Measurements from ENCODE around the gene SRC.
"Not testable (repeated sequence)": the region's sequence is repeated elsewhere in the genome, so short reads cannot be mapped to it uniquely, and the experiment has no call there.

Gene SRC

DNA sequence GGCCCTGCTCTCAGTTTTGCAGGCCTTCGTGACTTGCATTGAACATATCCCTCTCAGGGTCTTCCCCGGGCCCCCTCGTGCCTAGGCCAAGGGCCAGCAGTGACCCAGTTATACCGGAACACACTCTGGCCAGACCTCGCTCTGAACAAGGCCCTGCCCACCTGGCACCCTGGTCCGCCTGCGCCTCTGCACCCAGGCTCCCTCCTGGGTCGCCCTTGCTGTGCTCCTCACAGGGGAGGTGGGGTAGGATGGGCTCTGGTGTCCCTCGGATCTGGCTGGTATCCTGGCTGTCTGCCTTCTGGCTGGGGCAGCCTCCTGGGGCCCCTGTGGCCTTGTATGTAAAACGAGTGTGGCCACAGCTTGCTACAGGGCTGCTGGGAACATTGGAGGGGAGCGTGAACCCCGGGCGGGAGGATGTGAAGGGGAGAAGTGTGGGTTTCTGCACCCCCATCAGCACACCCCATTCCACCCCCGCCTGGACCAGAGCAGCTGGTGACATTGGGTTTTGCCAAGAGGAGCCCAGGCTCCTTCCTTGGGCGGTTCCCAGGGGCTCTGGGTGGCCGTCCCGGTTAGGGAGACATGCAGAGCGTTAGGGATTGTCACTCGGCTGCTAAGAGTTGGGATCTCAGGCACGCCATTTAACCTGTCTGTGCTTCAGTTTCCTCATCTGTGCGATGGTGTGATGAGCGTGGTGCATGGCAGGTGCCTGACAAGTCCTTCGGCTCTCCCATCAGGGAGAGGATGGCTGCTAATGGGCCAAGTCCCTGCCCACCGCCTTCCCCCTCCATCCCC, 17.5 kb downstream of the SRC start:
- no peak for DNase-seq (ENCODE audit: low read depth, low spot score)

DNA sequence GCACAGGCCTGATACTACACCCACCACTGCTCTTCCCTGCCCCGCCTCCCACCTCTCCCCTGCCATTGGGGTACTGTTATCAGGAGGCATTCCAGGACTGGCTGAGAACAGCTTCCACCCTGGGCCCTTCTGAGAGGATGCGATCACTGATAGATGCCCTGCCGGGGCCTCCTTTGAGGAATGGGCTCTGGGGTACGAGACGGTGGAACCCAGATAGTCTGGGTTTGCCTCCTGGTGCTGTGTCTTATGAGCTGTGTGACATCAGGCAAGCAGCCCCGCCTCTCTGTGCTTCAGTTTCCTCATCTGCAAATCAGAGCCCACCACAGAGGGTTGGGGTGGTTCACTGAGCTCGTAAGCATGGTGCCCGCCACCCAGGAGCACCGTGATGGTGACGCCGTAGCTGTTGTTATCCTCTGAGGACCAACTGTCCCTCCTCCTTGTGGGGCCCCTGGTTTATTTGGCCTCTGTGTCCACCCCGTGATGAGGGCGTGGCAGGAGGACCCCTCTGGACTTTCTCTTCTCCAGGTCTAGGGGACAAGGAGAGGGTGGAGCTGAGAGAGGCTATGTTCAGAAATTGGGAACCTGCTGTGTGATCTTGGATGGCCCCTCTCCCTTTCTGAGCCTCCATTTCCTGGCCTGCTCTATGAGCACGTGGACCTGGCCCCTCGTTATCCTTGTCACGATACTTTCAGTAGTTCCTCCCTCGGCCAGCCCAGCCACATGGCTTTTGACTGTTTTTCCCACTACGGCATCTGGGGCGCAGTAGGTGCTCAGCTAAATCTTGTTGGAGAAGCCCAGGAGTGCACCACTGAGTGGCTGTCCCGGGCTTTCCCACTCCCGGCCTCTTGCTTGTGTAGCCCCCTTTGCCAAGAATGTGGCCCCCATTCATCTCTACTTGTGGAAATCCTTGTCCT, 18.3 kb downstream of the SRC start:
- no peak for DNase-seq (ENCODE audit: low read depth, low spot score)

DNA sequence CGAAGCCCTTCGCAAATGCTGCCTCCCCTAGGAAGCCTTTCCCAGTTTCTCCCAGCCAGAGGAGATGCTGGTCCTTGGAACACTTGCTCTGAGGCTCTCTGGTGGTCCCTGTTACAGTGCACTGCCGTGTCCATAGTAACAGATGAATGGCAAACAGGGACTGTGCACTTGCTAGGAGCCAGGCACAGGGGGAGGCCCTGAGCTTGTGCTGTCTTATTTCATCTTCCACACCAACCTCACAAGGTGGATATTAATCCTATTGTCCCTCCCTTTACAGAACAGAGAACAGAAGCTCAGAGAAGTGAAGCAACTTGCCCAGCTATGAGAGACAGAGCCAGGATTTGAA, 19.0 kb downstream of the SRC start:
- no peak for DNase-seq (ENCODE audit: low read depth, low spot score)

DNA sequence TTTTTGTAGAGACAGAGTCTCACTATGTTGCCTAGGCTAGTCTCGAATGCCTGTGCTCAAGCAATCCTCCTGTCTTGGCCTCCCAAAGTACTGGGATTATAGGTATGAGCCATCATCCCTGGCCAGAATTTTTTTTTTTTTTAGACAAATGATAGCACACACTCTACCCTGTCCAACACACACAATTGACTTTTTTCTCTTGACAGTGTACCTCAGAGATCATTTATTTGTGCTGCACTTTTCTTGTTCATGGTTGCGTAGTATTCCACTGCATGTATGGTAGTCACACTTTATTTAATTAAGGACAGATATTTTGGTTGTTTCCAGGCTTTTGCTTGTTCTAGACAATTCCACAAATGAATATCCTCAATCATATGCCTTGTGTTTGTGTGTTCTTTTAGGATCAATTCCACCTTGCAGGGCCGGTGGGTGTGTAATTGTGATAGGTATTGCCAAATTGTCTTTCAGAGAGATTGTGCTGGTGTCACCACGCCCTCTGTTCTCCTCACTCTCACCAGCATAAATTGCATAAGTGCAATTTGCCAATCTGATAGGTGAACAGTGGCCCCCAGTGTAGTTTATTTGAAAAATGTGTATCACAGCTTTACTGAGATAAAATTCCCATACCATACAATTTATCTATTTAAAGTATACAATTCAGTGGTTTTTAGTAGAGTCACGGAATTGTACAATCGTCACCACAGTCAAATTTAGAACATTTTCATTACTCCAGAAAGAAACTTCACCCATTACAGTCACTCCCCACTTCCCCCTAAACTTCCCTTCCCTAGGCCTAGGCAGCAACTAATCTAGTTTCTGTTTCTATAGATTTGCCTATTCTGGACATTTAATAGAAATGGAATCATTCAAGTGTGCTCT, 20.1 kb downstream of the SRC start:
- no peak for DNase-seq (ENCODE audit: low read depth, low spot score)

DNA sequence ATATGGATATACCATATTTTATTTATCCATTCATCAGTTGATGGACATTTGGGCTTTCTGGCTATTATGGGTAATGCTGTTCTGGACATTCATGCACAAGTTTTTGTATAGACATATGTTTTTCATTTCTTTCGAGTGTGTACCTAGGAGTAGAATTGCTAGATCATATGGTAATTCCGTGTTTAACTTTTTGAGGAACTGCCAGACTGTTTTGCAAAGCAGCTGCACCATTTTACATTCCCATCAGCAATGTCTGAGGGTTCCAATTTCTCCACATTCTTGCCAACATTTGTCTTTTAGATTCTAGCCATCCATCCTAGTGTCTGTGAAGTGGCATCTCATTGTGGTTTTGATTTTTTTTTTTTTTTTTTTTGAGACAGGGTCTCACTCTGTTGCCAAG, 20.8 kb downstream of the SRC start:
- no peak for DNase-seq (ENCODE audit: low read depth, low spot score)

DNA sequence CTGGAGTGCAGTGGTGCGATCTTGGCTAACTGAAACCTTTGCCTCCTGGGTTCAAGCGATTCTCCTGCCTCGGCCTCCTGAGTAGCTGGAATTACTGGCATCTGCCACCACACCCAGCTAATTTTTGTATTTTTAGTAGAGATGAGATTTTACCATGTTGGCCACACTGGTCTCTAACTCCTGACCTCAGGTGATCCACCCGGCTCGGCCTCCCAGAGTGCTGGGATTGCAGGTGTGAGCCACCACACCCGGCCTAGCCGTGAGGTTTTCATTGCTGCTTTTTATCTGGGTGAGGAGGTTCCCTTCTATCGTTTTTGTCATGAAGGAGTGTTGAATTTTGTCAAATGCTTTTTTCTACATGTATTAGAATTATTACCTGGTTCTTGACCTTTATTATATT, 23.9 kb downstream of the SRC start:
- no peak for DNase-seq (ENCODE audit: low read depth, low spot score)

DNA sequence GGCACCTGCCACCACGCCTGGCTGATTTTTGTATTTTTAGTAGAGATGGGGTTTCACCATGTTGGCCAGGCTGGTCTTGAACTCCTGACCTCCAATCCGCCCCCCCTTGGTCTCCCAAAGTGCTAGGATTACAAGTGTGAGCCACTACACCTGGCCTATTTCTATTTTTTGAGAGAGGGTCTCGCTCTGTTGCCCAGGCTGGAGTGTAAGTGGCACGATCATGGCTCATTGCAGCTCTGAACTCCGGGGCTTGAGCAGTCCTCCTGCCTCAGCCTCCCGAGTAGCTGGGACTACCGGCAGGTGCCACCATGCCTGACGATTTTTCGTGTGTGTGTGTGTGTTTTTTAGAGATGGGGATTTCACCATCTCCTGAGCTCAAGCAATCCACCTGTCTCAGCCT, 25.9 kb downstream of the SRC start:
- DNase-seq (ENCODE audit: low read depth, low spot score): not testable (repeated sequence)

DNA sequence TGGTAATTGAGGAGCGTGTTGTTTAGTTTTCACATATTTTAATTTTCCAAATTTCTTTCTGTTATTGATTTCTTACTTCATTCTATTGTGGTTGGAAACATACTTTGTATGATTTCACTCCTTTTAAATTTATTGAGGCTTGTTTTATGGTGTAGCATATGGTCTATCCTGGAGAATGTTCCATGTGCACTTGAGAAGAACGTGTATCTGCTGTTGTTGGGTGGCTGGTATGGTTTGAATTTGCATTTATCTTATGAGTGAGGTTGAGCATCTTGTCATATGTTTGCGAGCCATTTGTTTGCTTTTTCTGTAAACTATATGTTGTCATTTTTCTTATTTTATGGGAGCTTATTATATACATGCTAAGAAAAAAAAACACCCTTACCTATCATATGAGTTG, 26.5 kb downstream of the SRC start:
- DNase-seq (ENCODE audit: low read depth, low spot score): no peak

DNA sequence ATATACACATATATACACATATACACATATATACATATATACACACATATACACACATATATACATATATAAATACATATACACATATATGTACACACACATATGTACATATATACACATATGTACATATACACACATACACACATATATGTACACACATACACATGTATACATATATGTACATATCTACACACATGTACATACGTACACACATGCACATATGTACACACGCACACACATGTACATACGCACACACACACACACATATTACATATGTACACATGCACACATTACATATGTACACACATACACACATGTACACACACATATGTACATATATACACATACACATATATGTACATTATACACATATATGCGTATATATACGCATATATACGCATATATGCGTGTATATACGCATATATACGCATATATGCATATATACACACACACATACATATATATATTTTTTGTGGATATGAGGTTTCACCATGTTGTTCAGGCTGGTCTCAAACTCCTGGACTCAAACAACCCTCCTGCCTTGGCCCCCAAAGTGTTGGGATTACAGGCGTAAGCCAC, 27.2 kb downstream of the SRC start:
- no peak for DNase-seq (ENCODE audit: low read depth, low spot score)

DNA sequence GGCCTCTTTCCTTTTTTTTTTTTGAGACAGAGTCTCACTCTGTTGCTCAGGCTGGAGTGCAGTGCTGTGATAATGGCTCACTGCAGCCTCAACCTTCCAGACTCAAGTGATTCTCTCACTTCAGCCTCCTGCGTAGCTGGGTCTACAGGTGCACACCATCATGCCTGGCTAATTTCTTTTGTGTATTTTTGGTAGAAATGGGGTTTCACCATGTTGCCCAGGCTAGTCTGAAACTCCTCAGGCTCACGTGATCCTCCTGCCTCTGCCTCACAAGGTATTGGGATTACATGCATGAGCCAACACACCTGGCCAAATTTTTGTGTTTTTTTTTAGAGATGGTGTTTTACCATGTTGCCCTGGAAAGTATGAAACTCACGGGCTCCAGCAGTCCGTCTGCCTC, 29.3 kb downstream of the SRC start:
- DNase-seq (ENCODE audit: low read depth, low spot score): no peak

DNA sequence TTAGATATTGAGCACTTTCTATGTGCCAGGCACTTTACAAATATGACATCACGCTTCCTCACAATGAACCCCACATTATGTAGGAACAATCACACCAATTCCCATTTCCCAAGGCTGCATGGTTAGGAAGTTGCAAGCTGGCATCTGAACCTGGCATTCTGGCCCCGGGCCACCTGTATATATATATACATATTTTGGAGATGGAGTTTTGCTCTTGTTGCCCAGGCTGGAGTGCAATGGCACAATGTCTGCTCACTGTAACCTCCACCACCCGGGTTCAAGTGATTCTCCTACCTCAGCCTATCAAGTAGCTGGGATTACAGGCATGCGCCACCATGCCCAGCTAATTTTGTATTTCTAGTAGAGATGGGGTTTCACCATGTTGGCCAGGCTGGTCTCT, 30.4 kb downstream of the SRC start:
- no peak for DNase-seq (ENCODE audit: low read depth, low spot score)

DNA sequence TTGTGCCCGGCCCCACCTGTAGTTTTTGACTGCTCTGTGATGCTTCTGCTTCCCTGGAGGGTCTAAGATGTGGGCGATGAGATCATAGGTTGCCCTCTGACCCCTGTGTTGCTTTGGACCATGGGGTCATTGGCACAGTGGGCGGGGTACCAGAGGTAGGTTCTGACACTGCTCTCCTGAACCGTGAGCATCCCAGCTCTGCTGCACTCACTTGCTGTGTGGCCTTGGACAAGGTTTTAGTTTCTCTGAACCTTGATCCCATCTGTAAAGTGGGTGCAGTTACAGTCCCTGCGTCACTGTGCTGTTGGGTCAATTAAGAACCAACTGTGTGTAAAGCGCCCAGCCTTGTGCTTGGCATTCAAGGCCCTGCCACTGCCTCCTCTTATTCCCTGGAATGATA, 30.9 kb downstream of the SRC start:
- no peak for DNase-seq (ENCODE audit: low read depth, low spot score)

DNA sequence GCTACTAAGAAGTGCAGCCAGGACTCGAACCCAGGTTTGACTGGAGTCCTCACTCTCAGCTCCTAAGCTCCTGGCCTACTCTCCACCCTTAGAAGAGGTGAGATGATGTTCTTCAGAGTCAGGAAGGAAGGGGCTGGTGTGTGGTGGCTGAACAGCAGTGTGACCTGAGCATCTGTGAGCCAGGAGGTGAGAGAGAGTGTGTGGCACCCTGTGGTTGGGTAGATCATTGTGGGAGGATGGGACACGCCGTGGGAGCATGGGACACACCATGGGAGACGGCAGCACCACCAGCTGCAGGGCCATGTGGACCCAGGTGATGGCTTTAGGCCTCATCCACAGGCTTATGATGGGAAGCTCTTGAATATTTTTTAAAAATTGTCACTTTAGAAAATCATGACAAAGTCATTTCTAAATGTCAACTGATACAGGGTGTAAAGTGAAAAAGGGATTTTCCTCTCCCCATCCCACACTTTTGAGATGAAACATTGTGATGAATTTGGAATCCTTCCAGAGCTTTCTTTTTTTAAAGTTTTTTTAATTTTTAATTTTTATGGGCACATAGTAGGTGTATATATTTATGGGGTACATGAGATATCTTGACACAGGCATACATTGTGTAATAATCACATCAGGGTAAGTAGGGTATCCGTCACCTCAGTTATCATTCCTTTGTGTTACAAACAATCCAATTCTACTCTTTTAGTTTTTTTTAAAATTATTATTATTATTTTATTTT, 31.6 kb downstream of the SRC start:
- no peak for DNase-seq (ENCODE audit: low read depth, low spot score)

DNA sequence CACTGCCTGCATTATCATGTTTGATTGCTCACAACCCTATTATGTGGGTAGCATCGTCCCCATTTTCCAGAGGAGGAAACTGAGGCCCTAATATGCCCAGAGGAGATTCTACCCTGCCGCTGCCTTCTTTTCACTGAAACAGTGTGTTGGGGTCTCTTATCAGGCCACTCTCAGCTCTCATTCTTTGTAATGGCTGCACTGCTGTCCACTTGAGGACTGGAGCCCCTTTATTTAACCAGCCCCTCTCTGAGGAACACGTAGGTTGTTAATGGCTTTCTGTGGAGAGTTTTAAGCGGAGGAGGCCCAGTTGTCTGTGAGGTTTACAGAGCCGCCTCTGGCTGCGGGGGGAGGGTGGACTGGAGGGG, 32.5 kb downstream of the SRC start:
- DNase-seq (ENCODE audit: low read depth, low spot score): no peak

DNA sequence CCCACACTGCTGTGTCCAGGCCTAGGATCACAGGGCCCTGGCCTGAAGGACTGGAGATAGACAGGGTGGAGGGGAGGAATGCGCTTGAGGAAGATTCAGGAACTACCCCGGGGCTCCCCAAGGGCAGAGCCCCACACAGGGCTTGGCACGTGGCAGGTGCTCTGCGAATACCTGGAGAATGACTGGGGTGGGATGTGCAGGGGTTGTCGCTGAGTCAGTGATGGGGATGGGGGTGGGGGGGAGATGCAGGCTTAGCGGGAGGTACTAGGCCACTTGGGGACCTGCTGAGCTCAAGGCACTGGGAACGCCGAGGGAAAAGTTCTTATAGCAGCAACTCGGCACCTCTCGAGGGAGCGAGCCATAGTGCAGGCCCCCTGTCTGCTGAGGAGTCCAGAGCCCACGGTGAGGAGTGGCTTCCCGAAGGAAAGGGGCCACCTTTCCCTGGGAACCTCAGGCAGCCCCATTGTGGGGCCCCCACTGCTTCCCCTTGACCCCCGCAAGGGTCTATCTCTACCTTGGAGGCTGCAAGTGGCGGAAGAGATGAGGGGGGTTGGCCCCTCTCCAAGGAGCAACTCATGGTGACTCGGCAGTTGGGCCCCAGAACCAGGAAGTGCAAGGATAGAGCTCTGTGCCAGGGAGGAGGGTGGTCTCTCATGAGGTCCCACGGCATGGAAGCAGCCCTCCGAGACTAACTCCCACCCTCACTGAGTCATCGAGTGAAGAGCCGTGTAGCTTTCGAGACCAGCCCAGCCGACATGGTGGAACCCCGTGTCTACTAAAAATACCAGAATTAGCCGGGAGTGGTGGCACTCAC, 33.1 kb downstream of the SRC start:
- peak; percentile 41 for DNase-seq (ENCODE audit: low read depth, low spot score)

DNA sequence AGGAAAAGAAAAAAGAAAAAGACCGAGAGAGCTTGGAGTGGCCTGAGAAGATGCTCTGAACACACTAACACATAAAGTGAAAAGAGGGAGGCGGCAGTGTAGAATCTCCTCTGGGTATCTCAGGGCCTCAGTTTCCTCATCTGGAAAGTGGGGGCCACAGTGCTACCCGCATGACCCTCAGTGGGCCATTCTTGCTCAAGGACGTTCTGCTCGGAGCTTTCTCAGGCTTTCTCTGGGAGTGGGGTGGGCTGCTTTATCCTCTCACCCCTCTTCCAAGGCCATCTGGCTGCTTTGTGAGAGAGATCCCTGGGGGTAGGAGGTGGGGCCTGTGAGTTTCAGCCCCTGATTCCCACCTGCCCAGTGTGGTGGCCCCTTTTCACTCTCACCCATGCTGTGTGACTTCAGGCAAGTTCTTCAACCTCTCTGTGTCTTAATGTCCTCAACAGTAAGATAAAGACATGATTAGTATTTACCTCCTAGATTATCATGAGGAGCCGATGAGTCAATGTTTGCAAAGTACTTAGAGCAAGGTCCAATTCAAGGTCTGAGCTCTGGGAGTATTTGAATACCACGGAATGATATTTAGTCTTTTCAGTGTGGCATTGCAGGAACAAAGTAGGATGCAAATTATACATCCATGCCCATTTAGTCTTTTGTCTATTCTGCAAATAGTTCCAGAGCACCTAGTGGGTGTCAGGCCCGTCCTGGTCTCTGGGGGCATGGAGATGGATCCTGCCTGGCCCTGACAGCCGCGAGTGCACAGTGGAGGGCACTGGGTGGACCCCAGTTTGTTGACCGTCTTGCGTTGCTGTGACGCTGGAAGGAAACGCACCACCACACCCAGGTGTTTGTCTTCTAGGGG, 34.3 kb downstream of the SRC start:
- peak; percentile 35 for DNase-seq (ENCODE audit: low read depth, low spot score)

DNA sequence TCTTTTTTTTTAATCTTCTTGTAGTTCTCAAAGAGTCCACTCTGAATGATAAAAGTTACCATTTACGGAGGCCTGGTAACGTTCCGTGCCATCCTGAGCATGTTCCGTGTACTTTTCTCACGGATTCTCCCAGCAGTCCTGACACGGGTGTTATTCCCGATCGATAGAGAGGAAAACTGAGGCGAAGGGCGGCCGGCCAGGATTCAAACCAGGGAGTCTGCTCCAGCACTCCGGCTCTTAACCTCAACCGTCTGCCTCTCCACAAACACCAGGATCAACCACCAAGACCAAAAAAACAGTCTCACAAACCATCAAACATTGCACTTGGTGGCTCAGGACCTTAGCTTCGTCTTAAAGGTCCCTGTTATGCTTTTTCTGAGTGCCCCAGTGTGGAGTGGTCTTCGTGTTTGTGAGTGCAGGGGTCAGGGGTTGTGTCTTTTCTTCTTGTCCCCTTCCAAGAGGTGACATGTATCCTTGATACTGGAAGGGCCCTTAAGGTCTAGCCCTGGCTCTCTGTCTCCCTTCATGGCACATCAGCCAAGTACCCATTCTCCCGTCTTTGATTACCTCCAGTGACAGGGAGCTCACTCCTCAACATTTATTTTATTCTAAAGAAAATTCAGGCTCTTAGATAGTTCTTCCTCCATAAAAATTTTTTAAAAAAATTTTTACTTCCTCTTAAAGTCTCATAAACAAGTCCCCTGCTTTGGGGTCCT, 35.1 kb downstream of the SRC start:
- DNase-seq (ENCODE audit: low read depth, low spot score): no peak

DNA sequence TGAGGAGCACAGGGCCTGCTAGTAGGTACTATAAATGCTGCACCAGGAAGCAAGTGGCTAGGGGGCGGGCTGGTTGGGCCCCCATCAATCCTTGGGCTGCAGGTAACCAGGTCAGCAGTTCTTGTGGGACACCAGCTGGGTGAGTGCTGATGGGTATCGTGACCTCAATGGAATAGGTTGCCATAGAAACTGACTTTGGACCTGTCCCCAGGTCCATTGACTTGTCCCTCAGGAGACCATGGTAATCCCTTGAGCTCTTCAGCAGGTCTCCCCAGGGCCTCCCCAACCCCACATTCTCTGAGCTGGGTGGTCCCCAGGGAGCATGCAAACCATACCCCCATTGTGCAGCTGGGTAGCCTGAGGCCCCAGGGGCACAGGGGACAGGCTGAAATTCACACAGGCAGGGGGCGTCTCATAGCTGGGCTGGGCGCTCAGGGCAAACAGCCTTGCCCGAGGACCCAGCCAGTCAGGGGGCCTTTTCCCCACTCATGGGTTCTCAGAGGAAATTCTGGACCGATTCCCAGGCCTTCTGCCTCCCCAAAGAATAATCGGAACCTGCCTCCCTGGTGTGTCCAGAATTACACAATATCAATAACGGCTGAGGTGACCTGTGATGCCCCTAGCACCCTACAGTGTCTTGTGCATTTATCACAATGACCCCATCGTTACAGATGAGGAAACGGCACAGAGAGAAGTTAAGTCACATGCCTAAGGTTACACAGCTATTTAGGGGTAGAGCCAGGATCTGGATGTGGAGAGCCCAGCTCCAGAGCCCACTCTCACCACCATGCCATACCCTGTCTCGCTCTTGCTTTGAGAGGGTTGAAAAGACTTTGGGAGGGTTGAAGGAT, 35.9 kb downstream of the SRC start:
- DNase-seq (ENCODE audit: low read depth, low spot score): no peak

All from astrocyte of the hippocampus (primary cell).